H1 (cell line): ENCODE data around the gene PRRC2A. TPM values are rescaled to one million over a fixed set of nuclear protein-coding genes. Genes with fewer than 3 reads are reported as not detected.

Experiments used
- ATF2 ChIP-seq: IDR thresholded peaks from 2 replicates; pipeline ENCODE4 v1.6.1; 2012; ENCODE audit warnings: low read length, inconsistent platforms
- BACH1 ChIP-seq: IDR thresholded peaks from 2 replicates; pipeline ENCODE4 v1.6.1; 2012; ENCODE audit warnings: low read length, improper control_type of control experiment
- BCL11A ChIP-seq, 2 experiments: IDR thresholded peaks; one replicate each; pipeline ENCODE4 v1.6.1; 2011; ENCODE audit warnings: low read depth in 2 of 2, low read length in 2 of 2, mild to moderate bottlenecking in 2 of 2
- BRCA1 ChIP-seq: IDR thresholded peaks from 2 replicates; pipeline ENCODE4 v1.6.1; 2012; ENCODE audit warnings: low read depth, low read length, improper control_type of control experiment
- CBX5 ChIP-seq: fragments of 300-800, 300-1000 bp; sonication (generic); IDR thresholded peaks from 2 replicates; pipeline ENCODE4 v1.7.1; 2016; ENCODE audit warnings: antibody characterized with exemption, low read length, low read depth
- CTCF ChIP-seq, 3 experiments: IDR thresholded peaks; 1 replicate in 2 of 3; 2 replicates in 1 of 3; pipeline versions ENCODE4 v1.5.1 to v1.6.1; 2011; ENCODE audit warnings: low read length in 3 of 3, mild to moderate bottlenecking in 3 of 3, inconsistent platforms in 2 of 3, low read depth in 1 of 3, moderate library complexity in 1 of 3; ENCODE audit not compliant: insufficient read depth in 1 of 3; ENCODE audit errors: control extremely low read depth in 1 of 3
- JUND ChIP-seq: IDR thresholded peaks from 2 replicates; pipeline ENCODE4 v1.6.1; 2011; ENCODE audit warnings: mild to moderate bottlenecking, improper control_type of control experiment, low read length
- KDM4A ChIP-seq: IDR thresholded peaks from one replicate; pipeline ENCODE4 v1.7.1; 2012; ENCODE audit warnings: low read depth, mild to moderate bottlenecking, moderate library complexity, low read length, inconsistent platforms; ENCODE audit not compliant: severe bottlenecking
- MAFK ChIP-seq: IDR thresholded peaks from 2 replicates; pipeline ENCODE4 v1.6.1; 2012; ENCODE audit warnings: low read depth, mild to moderate bottlenecking, improper control_type of control experiment, low read length
- MAX ChIP-seq: IDR thresholded peaks from 2 replicates; pipeline ENCODE4 v1.6.1; 2012; ENCODE audit warnings: inconsistent platforms
- NANOG ChIP-seq: IDR thresholded peaks from 2 replicates; pipeline ENCODE4 v1.6.1; 2011; ENCODE audit warnings: low read length, low read depth, mild to moderate bottlenecking, inconsistent platforms; ENCODE audit not compliant: insufficient read depth, poor library complexity, severe bottlenecking
- POLR2AphosphoS5 ChIP-seq: IDR thresholded peaks from 2 replicates; pipeline ENCODE4 v1.6.1; 2011; ENCODE audit warnings: low read depth, low read length
- RNF2 ChIP-seq: fragments of 200-900, 300-1000 bp; sonication (generic); IDR thresholded peaks from 2 replicates; pipeline ENCODE4 v1.7.1; 2016; ENCODE audit warnings: borderline replicate concordance, low read depth, mild to moderate bottlenecking, antibody characterized with exemption, low read length; ENCODE audit not compliant: poor library complexity, severe bottlenecking; ENCODE audit errors: missing control alignments
- SP1 ChIP-seq: IDR thresholded peaks from 2 replicates; pipeline ENCODE4 v1.6.1; 2011; ENCODE audit warnings: low read depth, low read length
- SRF ChIP-seq: IDR thresholded peaks from 2 replicates; pipeline ENCODE4 v1.6.1; 2011; ENCODE audit warnings: mild to moderate bottlenecking, low read depth, low read length, moderate library complexity
- TBP ChIP-seq: IDR thresholded peaks from 2 replicates; pipeline ENCODE4 v1.6.1; 2011; ENCODE audit warnings: low read depth, low read length, improper control_type of control experiment
- USF2 ChIP-seq: IDR thresholded peaks from 2 replicates; pipeline ENCODE4 v1.6.1; 2011; ENCODE audit warnings: low read length, improper control_type of control experiment
- polyA plus RNA-seq, 7 experiments: library from polyadenylated mRNA; depleted of rRNA in 3 of 7; stranded (reverse) in 5 of 7; unstranded in 2 of 7; fragments of >200 nt in 5 of 7; fragments of 200-250 nt in 2 of 7; gene quantifications; 1 replicate in 5 of 7; 2 replicates in 1 of 7; 4 replicates in 1 of 7; pipeline versions ENCODE4 v1.2.1 to v1.2.3, GENCODE V29; 2011 to 2013; ENCODE audit warnings: missing spikeins in 2 of 7, mixed read lengths in 2 of 7
- total RNA-seq: library from RNA; stranded (reverse); fragmentation: NEBNext Ultra II Directional; extraction: Animal tissue kit (Norgen Biotek cat#: 25700); gene quantifications from 2 replicates; pipeline ENCODE4 v1.2.1, GENCODE V29; 2021

PRRC2A gene
- total and polyA plus RNA-seq, 2 of the 8 experiments (the other 6 are each of a cell fraction or from before 2014, with no cell fraction given), result 118 to 300 TPM

- no peak for TF ChIP-seq RNF2
- TF ChIP-seq ATF2, result peak; percentile 93; the same call in 1 of the 2 replicates
- no peak for TF ChIP-seq MAFK
- peak; percentile 89; the same call in 1 of the 2 replicates for TF ChIP-seq TBP
- 0 out of 2 replicates have a peak, but pooled peaks have one; percentile 1 for TF ChIP-seq SRF
- TF ChIP-seq CBX5, result no peak
- TF ChIP-seq KDM4A, result peak; percentile 70
- TF ChIP-seq NANOG, result no peak
- no peak for TF ChIP-seq BCL11A (IDR thresholded peaks at IDR 0.05; ENCODE audit: low read depth in 2 of 2, low read length in 2 of 2)
- no peak; the same call in 1 of the 2 replicates for TF ChIP-seq SP1
- TF ChIP-seq BRCA1, result no peak
- no peak for TF ChIP-seq USF2
- TF ChIP-seq JUND, result peak; percentile 82
- TF ChIP-seq POLR2AphosphoS5, result peak; percentile 97
- peak; percentile 87 for TF ChIP-seq MAX
- no peak for TF ChIP-seq CTCF (IDR thresholded peaks at IDR 0.05; ENCODE audit: control extremely low read depth in 1 of 3, insufficient read depth in 1 of 3, low read depth in 1 of 3, low read length in 3 of 3)
- no peak for TF ChIP-seq BACH1
Observed at GRCh38 chr6:31619805-31620585, 520 bp upstream of the PRRC2A start (continued).
